Coronary artery (tissue), 2 donors: ENCODE measurements around the gene NKD1.

Source experiments
- DNase-seq: peaks from one replicate; pipeline ENCODE4 v3.0.0-alpha.2; 2017; ENCODE audit warnings: low spot score
- H3K27ac ChIP-seq, 2 donors: fragments of 200-600 bp; sonication (generic); one replicate each; pipeline ENCODE4 v1.5.1; 2016 to 2019
- H3K4me3 ChIP-seq: fragments of 200-600 bp; sonication (generic); 2 replicates; pipeline ENCODE4 v1.5.1; 2016; ENCODE audit warnings: mild to moderate bottlenecking, moderate library complexity
- CTCF ChIP-seq: fragments of 200-600 bp; sonication (generic); IDR thresholded peaks from one replicate; pipeline ENCODE4 v1.5.1; 2019; ENCODE audit warnings: antibody characterized with exemption

Gene NKD1

DNA sequence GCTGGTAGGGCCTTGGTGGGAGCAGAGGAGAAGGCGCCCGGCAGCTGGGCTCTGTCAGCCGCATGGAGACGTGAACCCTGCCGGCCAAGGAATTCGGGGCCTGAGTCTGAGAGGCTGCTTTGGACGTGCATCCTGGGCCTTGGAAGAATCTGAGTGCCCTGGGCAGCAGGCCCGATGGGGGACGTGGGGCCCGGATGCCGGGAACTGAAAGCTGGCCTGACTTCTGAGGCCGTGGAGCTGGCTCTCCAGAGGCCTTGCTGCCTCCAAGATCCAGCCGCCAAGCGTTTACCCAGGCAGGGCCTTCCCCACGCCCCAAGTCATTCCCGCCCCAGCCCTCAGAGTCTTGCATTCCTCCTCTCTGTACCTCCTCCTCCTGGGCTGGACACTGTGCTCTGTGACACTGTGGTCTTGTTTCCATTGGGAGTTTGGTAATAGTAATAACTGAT is 37.2 kb downstream of the NKD1 start:
- Histone ChIP-seq H3K27ac (peak overlapping the region; percentile 69 to 86), H3K4me3 (no peak overlapping the region)
- DNase-seq = peak; percentile 96
- TF ChIP-seq CTCF = no peak

GRCh38 chr16:50587543-50587942 is 39.3 kb downstream of the NKD1 start:
- Histone ChIP-seq H3K27ac (no peak overlapping the region), H3K4me3 (no peak overlapping the region)
- no peak for DNase-seq
- no peak for TF ChIP-seq CTCF

DNA sequence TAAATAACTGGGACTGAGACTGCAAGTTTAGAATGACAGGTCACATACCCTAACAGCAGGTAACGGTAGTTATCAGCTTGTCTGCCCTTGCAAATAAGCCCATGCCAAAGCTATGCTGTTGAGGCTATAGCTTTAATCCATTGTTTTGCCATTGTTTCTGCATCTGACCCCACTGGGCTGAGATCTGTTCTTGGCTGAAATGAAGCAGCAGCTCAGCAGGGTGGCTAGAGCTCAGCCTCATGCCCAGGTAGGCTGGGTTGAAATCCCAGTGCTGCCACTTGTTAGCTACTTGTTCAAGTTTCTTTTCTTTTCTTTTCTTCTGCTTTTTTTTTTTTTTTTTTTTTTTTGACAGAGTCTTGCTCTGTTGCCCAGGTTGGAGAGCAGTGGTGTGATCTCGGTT is 40.1 kb downstream of the NKD1 start:
- no peak for DNase-seq
- no peak for TF ChIP-seq CTCF
- no peak overlapping the region for H3K27ac ChIP-seq
- H3K4me3 ChIP-seq = no peak overlapping the region

GRCh38 chr16:50591209-50591608 is 43.0 kb downstream of the NKD1 start:
- DNase-seq = no peak
- no peak for TF ChIP-seq CTCF
- H3K27ac ChIP-seq = peak overlapping the region; percentile 27 to 66
- no peak overlapping the region for H3K4me3 ChIP-seq

DNA sequence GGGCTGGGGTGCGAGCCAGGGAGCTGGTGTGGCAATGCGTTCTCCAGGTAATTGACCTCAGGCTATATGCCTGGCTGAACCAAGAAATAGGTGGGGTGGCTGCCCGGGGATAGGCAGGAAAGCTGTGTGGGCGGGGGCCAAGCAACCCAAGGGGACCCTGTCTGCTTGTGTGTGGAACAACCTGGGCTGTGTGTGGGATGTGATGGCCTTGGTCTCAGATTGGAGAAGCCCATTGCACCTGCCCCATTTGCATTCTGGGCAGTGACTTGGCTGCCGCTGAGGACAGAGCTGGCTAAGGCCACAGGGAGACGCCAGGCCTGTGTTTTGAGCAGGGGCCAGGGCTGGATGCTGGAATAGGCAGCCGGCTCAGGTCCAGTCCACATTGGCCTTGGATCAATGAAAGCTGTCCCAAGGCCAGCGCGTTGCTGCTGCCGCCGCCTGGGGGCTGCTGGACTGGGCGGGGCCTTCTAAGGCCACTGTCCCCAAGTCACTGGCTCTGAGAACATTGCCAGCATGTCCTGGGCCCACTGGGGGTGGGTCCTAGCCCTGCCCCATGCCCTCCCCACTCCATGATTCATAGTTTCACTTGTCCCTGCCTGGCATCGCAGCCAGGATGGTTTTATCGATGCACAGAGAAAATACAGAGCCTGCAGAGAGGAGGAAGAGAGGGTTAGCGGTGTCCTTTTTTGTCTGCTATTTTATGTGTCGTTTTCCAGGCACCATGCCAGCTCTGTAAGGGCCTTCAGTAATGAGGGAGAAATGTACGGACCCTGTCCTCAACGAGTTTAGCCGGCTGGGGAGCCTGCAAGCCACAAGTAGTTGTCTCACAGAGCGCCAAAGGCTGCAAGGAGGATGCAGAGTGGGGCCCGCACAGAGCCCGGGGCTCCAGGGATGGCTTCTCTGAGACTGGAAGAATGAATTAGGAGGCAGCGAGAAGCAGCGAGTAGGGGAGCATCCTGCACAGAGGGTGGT is 43.9 kb downstream of the NKD1 start:
- DNase-seq = peak; percentile 93
- TF ChIP-seq CTCF = no peak
- Histone ChIP-seq H3K27ac (peak overlapping the region; percentile 27 to 66), H3K4me3 (peak overlapping the region; percentile 45)

DNA sequence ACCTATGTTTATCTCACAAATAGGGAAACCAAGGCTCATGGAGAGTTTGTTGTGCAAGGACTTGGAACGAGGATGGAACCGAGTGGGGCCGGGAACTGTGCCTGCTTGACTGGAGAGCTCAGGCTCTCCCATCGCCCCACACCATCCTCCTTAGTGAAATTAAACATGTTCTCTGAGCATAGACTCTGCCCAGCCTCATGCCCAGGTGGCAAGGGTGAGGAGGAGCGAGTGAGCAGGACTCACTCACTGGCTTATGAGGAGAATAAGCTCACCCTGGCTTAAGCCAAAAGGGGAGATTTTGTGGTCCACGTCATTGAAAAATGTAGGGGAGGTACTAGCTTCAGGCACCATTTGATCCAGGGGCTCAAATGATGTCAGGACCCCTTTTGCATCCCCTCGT is 44.8 kb downstream of the NKD1 start:
- DNase-seq = no peak
- TF ChIP-seq CTCF = no peak
- no peak overlapping the region for H3K27ac ChIP-seq
- H3K4me3 ChIP-seq = no peak overlapping the region
